IMR-90 (cell line): ENCODE results near the gene KIF20B. TPM values are rescaled to one million over a fixed set of nuclear protein-coding genes. Genes with fewer than 3 reads are reported as not detected.
A peak's percentile ranks its signal among the peaks of the same experiment; 100 is the strongest.

ENCODE experiments used
- ATAC-seq: fragments of 200-7000 bp; cut with Tn5 transposase; 2 replicates; pipeline ENCODE4 v1.9.1; 2020; ENCODE audit warnings: low read depth, mild to moderate bottlenecking, moderate library complexity
- BruUV-seq: library from RNA; stranded (reverse); fragments of 400-500 nt; replicated peaks from 2 replicates; lab custom pipeline; 2021; lab: Mats Ljungman, UMichigan
- CTCF ChIA-PET: fragments of 300-600 bp; formaldehyde crosslinking; extraction: SDS; loops from one replicate; lab custom pipeline; 2021; ENCODE audit warnings: antibody characterized with exemption; lab: Yijun Ruan, JAX
- POLR2A ChIA-PET: fragments of 300-600 bp; sonication (Branson Sonifier 250); formaldehyde crosslinking; loops from one replicate; lab custom pipeline; 2022; ENCODE audit warnings: antibody characterized with exemption; ENCODE audit not compliant: unreplicated experiment; lab: Charles Lee
- DNase-seq: peaks from one replicate; pipeline ENCODE4 v3.0.0; 2013
- H2AFZ ChIP-seq: replicated peaks from 2 replicates; pipeline ENCODE3; 2013; ENCODE audit warnings: low read length, mild to moderate bottlenecking; ENCODE audit not compliant: poor library complexity
- H2AK5ac ChIP-seq: 2 replicates; pipeline ENCODE4 v1.6.1; 2013; ENCODE audit warnings: low read depth, low read length, inconsistent platforms
- H2AK9ac ChIP-seq: replicated peaks from 2 replicates; pipeline ENCODE3; 2013; ENCODE audit warnings: mild to moderate bottlenecking, low read depth, low read length, moderate library complexity; ENCODE audit not compliant: poor library complexity
- H2BK120ac ChIP-seq: 2 replicates; pipeline ENCODE4 v1.6.1; 2013; ENCODE audit warnings: low read depth, low read length, inconsistent platforms
- H2BK15ac ChIP-seq: 3 replicates; pipeline ENCODE4 v1.6.1; 2013; ENCODE audit warnings: low read depth, low read length, inconsistent platforms
- H2BK20ac ChIP-seq: 2 replicates; pipeline ENCODE4 v1.6.1; 2013; ENCODE audit warnings: low read depth, mild to moderate bottlenecking, inconsistent platforms, low read length, moderate library complexity
- H2BK5ac ChIP-seq: 2 replicates; pipeline ENCODE4 v1.6.1; 2013; ENCODE audit warnings: mild to moderate bottlenecking, low read depth, low read length, inconsistent platforms; ENCODE audit not compliant: poor library complexity, severe bottlenecking
- H3K14ac ChIP-seq: replicated peaks from 2 replicates; pipeline ENCODE4 v1.6.1; 2013; ENCODE audit warnings: low read depth, low read length, inconsistent platforms
- H3K18ac ChIP-seq: 2 replicates; pipeline ENCODE4 v1.6.1; 2013; ENCODE audit warnings: low read depth, low read length, control low read depth
- H3K23ac ChIP-seq: 2 replicates; pipeline ENCODE4 v1.6.1; 2013; ENCODE audit warnings: low read depth, low read length, inconsistent platforms
- H3K27ac ChIP-seq: 2 replicates; pipeline ENCODE4 v1.5.1; 2013; ENCODE audit warnings: mild to moderate bottlenecking, control low read depth, low read length; ENCODE audit not compliant: insufficient read depth
- H3K27me3 ChIP-seq: 2 replicates; pipeline ENCODE4 v1.6.1; 2013; ENCODE audit warnings: low read length; ENCODE audit not compliant: control insufficient read depth, insufficient read depth
- H3K36me3 ChIP-seq: 2 replicates; pipeline ENCODE4 v1.6.1; 2013; ENCODE audit warnings: low read length, mixed read lengths; ENCODE audit not compliant: control insufficient read depth, insufficient read depth
- H3K4ac ChIP-seq: 2 replicates; pipeline ENCODE4 v1.6.1; 2013; ENCODE audit warnings: low read depth, low read length, inconsistent platforms
- H3K4me1 ChIP-seq: 2 replicates; pipeline ENCODE4 v1.6.1; 2013; ENCODE audit warnings: low read length, mixed read lengths; ENCODE audit not compliant: control insufficient read depth, insufficient read depth
- H3K4me2 ChIP-seq: 2 replicates; pipeline ENCODE4 v1.6.1; 2013; ENCODE audit warnings: low read depth, mild to moderate bottlenecking, control low read depth, low read length, moderate library complexity
- H3K4me3 ChIP-seq: 2 replicates; pipeline ENCODE4 v1.5.1; 2013; ENCODE audit warnings: low read depth, mild to moderate bottlenecking, control low read depth, low read length, moderate library complexity; ENCODE audit not compliant: insufficient read depth
- H3K56ac ChIP-seq: 2 replicates; pipeline ENCODE4 v1.6.1; 2013; ENCODE audit warnings: low read length, inconsistent platforms; ENCODE audit not compliant: insufficient read depth; ENCODE audit errors: extremely low read depth
- H3K79me1 ChIP-seq, 2 experiments: 2 replicates each; pipeline ENCODE4 v1.6.1; 2013; ENCODE audit warnings: low read length in 2 of 2, inconsistent platforms in 1 of 2, low read depth in 1 of 2
- H3K9ac ChIP-seq: 2 replicates; pipeline ENCODE4 v1.6.1; 2013; ENCODE audit warnings: low read depth, low read length, control low read depth
- H3K9me1 ChIP-seq: 2 replicates; pipeline ENCODE4 v1.6.1; 2013; ENCODE audit warnings: low read length, inconsistent platforms; ENCODE audit not compliant: insufficient read depth
- H3K9me3 ChIP-seq: 2 replicates; pipeline ENCODE4 v1.6.1; 2013; ENCODE audit warnings: low read length; ENCODE audit not compliant: control insufficient read depth, insufficient read depth
- H4K20me1 ChIP-seq: 2 replicates; pipeline ENCODE4 v1.6.1; 2013; ENCODE audit warnings: low read length, inconsistent platforms; ENCODE audit not compliant: insufficient read depth
- H4K5ac ChIP-seq: 2 replicates; pipeline ENCODE4 v1.6.1; 2013; ENCODE audit warnings: mild to moderate bottlenecking, low read depth, low read length, control low read depth
- H4K8ac ChIP-seq, 2 experiments: 2 replicates each; pipeline ENCODE4 v1.6.1; 2013; ENCODE audit warnings: low read depth in 2 of 2, low read length in 2 of 2, control low read depth in 1 of 2, inconsistent platforms in 1 of 2
- H4K91ac ChIP-seq: 2 replicates; pipeline ENCODE4 v1.6.1; 2013; ENCODE audit warnings: low read depth, low read length, inconsistent platforms; ENCODE audit not compliant: insufficient read depth
- MAFK ChIP-seq: IDR thresholded peaks from 2 replicates; pipeline ENCODE4 v1.6.1; 2012; ENCODE audit warnings: low read depth, low read length, improper control_type of control experiment
- SMC3 ChIP-seq: fragments of 150-350 bp; IDR thresholded peaks from 2 replicates; pipeline ENCODE4 v1.6.1; 2016; ENCODE audit warnings: low read depth, mild to moderate bottlenecking, antibody characterized with exemption, low read length, moderate library complexity
- WGBS, 2 experiments: methylation state at CpG; one replicate each; pipeline versions ENCODE4 v1.1.5 to v1.1.7; 2013; ENCODE audit warnings: missing lambda C conversion rate in 2 of 2; ENCODE audit not compliant: insufficient read length in 1 of 2; ENCODE audit errors: extremely low coverage in 2 of 2; 5-methylcytosine and 5-hydroxymethylcytosine counted together
- dilution Hi-C: fragments of 300-500 bp; cut with HindIII; formaldehyde crosslinking; loops from one replicate; pipeline ENCODE4 v1.14.3; 2018; ENCODE audit warnings: low sequenced_read_pairs; ENCODE audit not compliant: unreplicated experiment
- in situ Hi-C: fragments of 300-500 bp; cut with MboI; formaldehyde crosslinking; loops from 3 replicates; pipeline ENCODE4 v1.14.3; 2019; ENCODE audit warnings: low sequenced_read_pairs, inconsistent platforms, mixed read lengths
- intact Hi-C: fragments of 100-400 bp; cut with micrococcal nuclease; formaldehyde crosslinking; loops from 2 replicates; pipeline ENCODE4 v1.10.0; 2022
- polyA plus RNA-seq, 3 experiments: library from polyadenylated mRNA; depleted of rRNA; stranded (reverse); fragments of >200 nt; gene quantifications; 2 replicates each; pipeline ENCODE4 v1.2.3, GENCODE V29; 2012; ENCODE audit warnings: low replicate concordance in 1 of 3
- total RNA-seq: library from RNA; depleted of rRNA; stranded (reverse); fragments of >200 nt; gene quantifications from 2 replicates; pipeline ENCODE4 v1.2.3, GENCODE V29; 2012

Gene KIF20B
- total and polyA plus RNA-seq, 2 of the 4 experiments (the other 2 are of a cell fraction), result 3.1 to 23.5 TPM

DNA sequence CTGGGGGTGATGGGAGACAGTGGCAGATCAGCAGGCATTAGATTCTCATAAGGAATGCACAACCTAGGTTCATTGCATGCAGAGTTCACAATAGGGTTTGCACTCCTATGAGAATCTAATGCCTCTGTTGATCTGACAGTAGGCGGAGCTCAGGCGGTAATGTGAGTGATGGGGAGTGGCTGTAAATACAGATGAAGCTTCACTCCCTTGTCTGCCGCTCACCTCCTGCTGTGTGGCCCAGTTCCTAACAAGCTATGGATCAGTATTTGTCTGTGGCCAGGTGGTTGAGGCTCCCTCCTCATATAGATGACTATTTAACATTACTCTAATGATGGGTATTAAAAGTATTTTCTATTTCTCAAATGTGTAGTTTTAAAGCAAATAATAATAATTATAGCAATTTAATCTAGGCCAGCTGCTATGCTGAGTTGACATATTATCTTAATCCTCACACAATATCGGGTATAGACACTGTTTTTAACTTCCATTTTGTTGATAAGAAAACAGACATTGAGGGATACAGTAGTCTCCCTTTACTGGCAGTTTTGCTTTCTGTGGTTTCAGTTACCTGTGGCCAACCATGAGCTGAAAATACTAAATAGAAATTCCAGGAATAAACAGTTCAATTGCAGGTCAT is 39.9 kb downstream of the KIF20B start:
- peaks cover 9 to 10% of the 10 kb centered on the region in 2 experiments for H3K79me1 ChIP-seq
- no peak overlapping the region for H2BK15ac ChIP-seq
- BruUV-seq, result no TSS peak
- H3K14ac ChIP-seq, result no peak overlapping the region
- H2AK5ac ChIP-seq, result no peak overlapping the region
- intact Hi-C loops, result no loop called here
- H3K4me2 ChIP-seq, result no peak overlapping the region
- peaks cover 2% of the 10 kb centered on the region for H3K36me3 ChIP-seq
- ChIA-PET CTCF (interaction anchor here (0.7 kb wide), 2 partner anchors 10 to 1132 kb away, joined by 3 to 4 read pairs; no protein-coding TSS in a partner anchor), POLR2A (no interaction called here)
- H3K4ac ChIP-seq, result no peak overlapping the region
- no peak overlapping the region for H2BK20ac ChIP-seq
- peak; percentile 68 for TF ChIP-seq MAFK
- TF ChIP-seq SMC3, result no peak
- no peaks in the 10 kb centered on the region for H3K9me3 ChIP-seq
- no peak overlapping the region for H3K27ac ChIP-seq
- H2BK5ac ChIP-seq, result no peak overlapping the region
- H3K9ac ChIP-seq, result no peak overlapping the region
- H4K8ac ChIP-seq, result no peak overlapping the region
- H2AFZ ChIP-seq, result no peak overlapping the region
- WGBS, 2 experiments, result no CpG with 5 or more reads among the region's 4 CpGs
- no peak overlapping the region for H2BK120ac ChIP-seq
- ATAC-seq, result no peak
- H2AK9ac ChIP-seq, result no peak overlapping the region
- H3K56ac ChIP-seq, result no peak overlapping the region
- no peak overlapping the region for H4K5ac ChIP-seq
- H3K4me3 ChIP-seq, result no peak overlapping the region
- no peaks in the 10 kb centered on the region for H3K9me1 ChIP-seq
- no peaks in the 10 kb centered on the region for H4K20me1 ChIP-seq
- H3K18ac ChIP-seq, result no peak overlapping the region
- H3K4me1 ChIP-seq, result no peaks in the 10 kb centered on the region
- DNase-seq, result no peak
- in situ Hi-C loops, result no loop called here
- dilution Hi-C loops, result no loop called here
- no peaks in the 10 kb centered on the region for H3K27me3 ChIP-seq
- H4K91ac ChIP-seq, result no peak overlapping the region
- H3K23ac ChIP-seq, result no peak overlapping the region
